A673 (cell line): Measurements from ENCODE around the gene MRPL33. TPM values are rescaled to one million over a fixed set of nuclear protein-coding genes. Genes with fewer than 3 reads are reported as not detected.
A peak's percentile ranks its signal among the peaks of the same experiment; 100 is the strongest.

Experiments used
- BruUV-seq: library from RNA; stranded (reverse); fragments of 400-500 nt; replicated peaks from 2 replicates; lab custom pipeline; 2021; lab: Mats Ljungman, UMichigan
- CTCF ChIA-PET: fragments of 300-600 bp; sonication (Branson Sonifier 250); formaldehyde crosslinking; loops from one replicate; lab custom pipeline; 2022; ENCODE audit warnings: antibody characterized with exemption; lab: Charles Lee
- POLR2A ChIA-PET: fragments of 300-600 bp; sonication (Branson Sonifier 250); formaldehyde crosslinking; loops from one replicate; lab custom pipeline; 2022; ENCODE audit warnings: antibody characterized with exemption; ENCODE audit not compliant: low non-redundant PET; lab: Charles Lee
- DNase-seq: peaks from one replicate; pipeline ENCODE4 v3.0.0-alpha.2; 2015; ENCODE audit warnings: low spot score
- H3K27ac ChIP-seq: fragments of 200-600 bp; sonication (generic); 2 replicates; pipeline ENCODE4 v1.5.1; 2016; ENCODE audit warnings: mixed run types, low read depth, mild to moderate bottlenecking, mixed read lengths, antibody characterized with exemption, low read length; ENCODE audit not compliant: poor library complexity, severe bottlenecking
- H3K27me3 ChIP-seq: fragments of 200-600 bp; sonication (generic); replicated peaks from 2 replicates; pipeline ENCODE4 v1.6.1; 2017; ENCODE audit warnings: mixed run types, low read depth, mild to moderate bottlenecking, mixed read lengths, antibody characterized with exemption, low read length; ENCODE audit not compliant: insufficient read depth, poor library complexity
- H3K36me3 ChIP-seq: fragments of 200-600 bp; sonication (generic); 2 replicates; pipeline ENCODE4 v1.6.1; 2016; ENCODE audit warnings: mixed run types, mild to moderate bottlenecking, mixed read lengths, antibody characterized with exemption, low read length; ENCODE audit not compliant: insufficient read depth, poor library complexity, severe bottlenecking
- H3K4me1 ChIP-seq: fragments of 200-600 bp; sonication (generic); 2 replicates; pipeline ENCODE4 v1.6.1; 2017; ENCODE audit warnings: mixed run types, mild to moderate bottlenecking, mixed read lengths, antibody characterized with exemption, low read length; ENCODE audit not compliant: insufficient read depth, poor library complexity, severe bottlenecking
- H3K4me3 ChIP-seq: fragments of 200-600 bp; sonication (generic); 2 replicates; pipeline ENCODE4 v1.5.1; 2016; ENCODE audit warnings: low read depth, mixed run types, mild to moderate bottlenecking, mixed read lengths, low read length; ENCODE audit not compliant: poor library complexity, severe bottlenecking
- H3K9me3 ChIP-seq: fragments of 200-600 bp; sonication (generic); 2 replicates; pipeline ENCODE4 v1.6.1; 2016; ENCODE audit warnings: mixed run types, low read depth, mild to moderate bottlenecking, mixed read lengths, antibody characterized with exemption, low read length; ENCODE audit not compliant: poor library complexity, severe bottlenecking
- CTCF ChIP-seq: fragments of 300-800, 200-600 bp; sonication (generic); conservative IDR thresholded peaks from 2 replicates; pipeline ENCODE4 v1.5.1; 2017; ENCODE audit warnings: low read depth, mild to moderate bottlenecking, antibody characterized with exemption, low read length, moderate library complexity, mixed read lengths
- EZH2 ChIP-seq: fragments of 200-600 bp; sonication (generic); IDR thresholded peaks from 2 replicates; pipeline ENCODE4 v1.6.1; 2017; ENCODE audit warnings: borderline replicate concordance, low read depth, mild to moderate bottlenecking, mixed read lengths, antibody characterized with exemption, low read length; ENCODE audit not compliant: poor library complexity, severe bottlenecking
- intact Hi-C: fragments of 100-400 bp; cut with micrococcal nuclease; formaldehyde crosslinking; loops from one replicate; pipeline ENCODE4 v1.10.0; 2022; ENCODE audit not compliant: unreplicated experiment
- total RNA-seq: library from RNA; stranded (reverse); gene quantifications from 2 replicates; pipeline ENCODE4 v1.2.3, GENCODE V29; 2021

Gene MRPL33
- total RNA-seq, 1 experiment from 2014 or later: 68.1 TPM

- intact Hi-C loops: no loop called here
- CTCF ChIA-PET: no interaction called here
- H3K36me3 ChIP-seq: no peaks in the 10 kb centered on the region
- no peak for TF ChIP-seq EZH2
- no peak for TF ChIP-seq CTCF
- BruUV-seq: no TSS peak
- H3K9me3 ChIP-seq: no peaks in the 10 kb centered on the region
- POLR2A ChIA-PET: no interaction called here
- DNase-seq: no peak
- H3K27ac ChIP-seq: no peak overlapping the region
- H3K4me3 ChIP-seq: no peak overlapping the region
- no peaks in the 10 kb centered on the region for H3K4me1 ChIP-seq
- no peaks in the 10 kb centered on the region for H3K27me3 ChIP-seq
These were observed 37.2 kb upstream of the MRPL33 start for GRCh38 chr2:27734305-27734704.

- BruUV-seq: no TSS peak
- intact Hi-C loops: no loop called here
- POLR2A ChIA-PET: interaction anchor here (0.7 kb wide), 1 partner anchor 22 kb away, joined by 3 read pairs; no protein-coding TSS in a partner anchor
These were observed 36.1 kb upstream of the MRPL33 start for GRCh38 chr2:27735263-27735904.

GRCh38 chr2:27736031-27736889 is 35.3 kb upstream of the MRPL33 start:
- H3K4me1 ChIP-seq: no peaks in the 10 kb centered on the region
- no peak for DNase-seq
- H3K27ac ChIP-seq: no peak overlapping the region
- BruUV-seq: no TSS peak
- ChIA-PET POLR2A (no interaction called here), CTCF (interaction anchor here (0.6 kb wide), 1 partner anchor 309 kb away, joined by 7 read pairs; no protein-coding TSS in a partner anchor)
- H3K4me3 ChIP-seq: peak overlapping the region; percentile 30
- intact Hi-C loops: no loop called here
- H3K9me3 ChIP-seq: no peaks in the 10 kb centered on the region
- TF ChIP-seq EZH2 (no peak), CTCF (no peak)
- H3K27me3 ChIP-seq: no peaks in the 10 kb centered on the region
- H3K36me3 ChIP-seq: no peaks in the 10 kb centered on the region

More at GRCh38 chr2:27735263-27735904, 36.1 kb upstream of the MRPL33 start:
- Histone ChIP-seq H3K27me3 (no peaks in the 10 kb centered on the region), H3K27ac (no peak overlapping the region), H3K4me1 (no peaks in the 10 kb centered on the region), H3K9me3 (no peaks in the 10 kb centered on the region), H3K4me3 (peak overlapping the region; percentile 30), H3K36me3 (no peaks in the 10 kb centered on the region)
- DNase-seq: peak; percentile 51
- CTCF ChIA-PET: no interaction called here
- TF ChIP-seq CTCF: no peak
- TF ChIP-seq EZH2: no peak
